Liver (tissue), 9 donors: Measurements from ENCODE around the gene TRAPPC5. TPM values are rescaled to one million over a fixed set of nuclear protein-coding genes. Genes with fewer than 3 reads are reported as not detected.

Experiments
- DNase-seq: peaks from one replicate; pipeline ENCODE4 v3.0.0-alpha.2; 2017; ENCODE audit warnings: low spot score
- H3K27ac ChIP-seq, 2 donors: one replicate each; pipeline ENCODE4 v1.7.0; 2013; ENCODE audit warnings: inconsistent platforms in 2 of 2, low read length in 2 of 2, control low read depth in 1 of 2, low read depth in 1 of 2, mild to moderate bottlenecking in 1 of 2
- H3K27me3 ChIP-seq, 4 donors: one replicate each; pipeline versions ENCODE4 v1.6.1 to v1.7.0; 2013; ENCODE audit warnings: low read length in 3 of 4, inconsistent platforms in 1 of 4, mild to moderate bottlenecking in 1 of 4, moderate library complexity in 1 of 4; ENCODE audit not compliant: control insufficient read depth in 4 of 4, insufficient read depth in 4 of 4
- H3K36me3 ChIP-seq, 4 donors: one replicate each; pipeline versions ENCODE4 v1.6.1 to v1.7.0; 2013; ENCODE audit warnings: low read length in 3 of 4, mild to moderate bottlenecking in 3 of 4, low read depth in 1 of 4, moderate library complexity in 1 of 4; ENCODE audit not compliant: control insufficient read depth in 4 of 4, insufficient read depth in 3 of 4
- H3K4me1 ChIP-seq, 4 donors: one replicate each; pipeline versions ENCODE4 v1.6.1 to v1.7.0; 2013; ENCODE audit warnings: low read length in 3 of 4, mild to moderate bottlenecking in 3 of 4, moderate library complexity in 1 of 4; ENCODE audit not compliant: control insufficient read depth in 4 of 4, insufficient read depth in 4 of 4
- H3K4me3 ChIP-seq, 3 donors: one replicate each; pipeline versions ENCODE4 v1.6.1 to v1.7.0; 2013; ENCODE audit warnings: low read length in 3 of 3, control low read depth in 1 of 3, low read depth in 1 of 3, mild to moderate bottlenecking in 1 of 3
- H3K9ac ChIP-seq, 2 donors: one replicate each; pipeline ENCODE4 v1.7.0; 2013; ENCODE audit warnings: low read length in 2 of 2, mild to moderate bottlenecking in 2 of 2, moderate library complexity in 2 of 2, control low read depth in 1 of 2, low read depth in 1 of 2
- H3K9me3 ChIP-seq, 4 donors: one replicate each; pipeline versions ENCODE4 v1.6.1 to v1.7.0; 2013; ENCODE audit warnings: low read length in 3 of 4; ENCODE audit not compliant: control insufficient read depth in 4 of 4
- EGR1 ChIP-seq, 2 donors: IDR thresholded peaks; 2 replicates each; pipeline ENCODE4 v1.6.1; 2016 to 2018; ENCODE audit warnings: antibody characterized with exemption in 2 of 2, low read depth in 2 of 2
- FOXA1 ChIP-seq: IDR thresholded peaks from 2 replicates; pipeline ENCODE4 v1.6.1; 2016; ENCODE audit warnings: antibody characterized with exemption
- FOXA2 ChIP-seq: IDR thresholded peaks from 2 replicates; pipeline ENCODE4 v1.6.1; 2016; ENCODE audit warnings: antibody characterized with exemption
- GABPA ChIP-seq, 2 donors: IDR thresholded peaks in 1 of 2; conservative IDR thresholded peaks in 1 of 2; 2 replicates each; pipeline ENCODE4 v1.6.1; 2016; ENCODE audit warnings: antibody characterized with exemption in 2 of 2, mild to moderate bottlenecking in 1 of 2, moderate library complexity in 1 of 2
- HNF4A ChIP-seq, 2 donors: conservative IDR thresholded peaks; 2 replicates each; pipeline ENCODE4 v1.6.1; 2016; ENCODE audit warnings: antibody characterized with exemption in 2 of 2, mild to moderate bottlenecking in 2 of 2
- HNF4G ChIP-seq: IDR thresholded peaks from 2 replicates; pipeline ENCODE4 v1.6.1; 2016; ENCODE audit warnings: antibody characterized with exemption
- JUND ChIP-seq, 2 donors: IDR thresholded peaks; 2 replicates each; pipeline ENCODE4 v1.6.1; 2016; ENCODE audit warnings: antibody characterized with exemption in 2 of 2
- NR2F2 ChIP-seq: IDR thresholded peaks from 2 replicates; pipeline ENCODE4 v1.6.1; 2016; ENCODE audit warnings: antibody characterized with exemption
- RAD21 ChIP-seq, 2 donors: IDR thresholded peaks; 2 replicates each; pipeline ENCODE4 v1.6.1; 2016; ENCODE audit warnings: antibody characterized with exemption in 2 of 2, mild to moderate bottlenecking in 2 of 2
- RXRA ChIP-seq, 2 donors: IDR thresholded peaks; 2 replicates each; pipeline ENCODE4 v1.6.1; 2017 to 2018; ENCODE audit warnings: antibody characterized with exemption in 2 of 2, mild to moderate bottlenecking in 1 of 2
- SP1 ChIP-seq: IDR thresholded peaks from 2 replicates; pipeline ENCODE4 v1.6.1; 2018; ENCODE audit warnings: antibody characterized with exemption, mild to moderate bottlenecking
- TAF1 ChIP-seq: conservative IDR thresholded peaks from 2 replicates; pipeline ENCODE4 v1.6.1; 2016; ENCODE audit warnings: antibody characterized with exemption, mild to moderate bottlenecking
- YY1 ChIP-seq: IDR thresholded peaks from 2 replicates; pipeline ENCODE4 v1.6.1; 2016; ENCODE audit warnings: antibody characterized with exemption, mild to moderate bottlenecking
- WGBS: extraction: QIAGEN DNeasy Blood & Tissue Kit; methylation state at CpG from one replicate; pipeline ENCODE4 v1.1.7; 2013; 5-methylcytosine and 5-hydroxymethylcytosine counted together
- polyA plus RNA-seq, 2 donors: library from polyadenylated mRNA; stranded (reverse) in 1 of 2; unstranded in 1 of 2; fragments of 200-250 nt in 1 of 2; fragments of >200 nt in 1 of 2; fragmentation: Nextera tagmentation in 1 of 2; extraction: Ambion mirVana in 1 of 2; gene quantifications; one replicate each; pipeline versions ENCODE4 v1.2.1 to v1.2.3, GENCODE V29; 2013 to 2015
- total RNA-seq, 2 donors: library from RNA; depleted of rRNA; stranded (reverse); fragments of >200 nt; gene quantifications; one replicate each; pipeline ENCODE4 v1.2.3, GENCODE V29; 2014
- TF ChIP-seq, protein P1 (sequence below): IDR thresholded peaks from 2 replicates; pipeline ENCODE4 v1.6.1; 2016; ENCODE audit warnings: antibody characterized with exemption, mild to moderate bottlenecking
- TF ChIP-seq, protein P2 (sequence below): fragments of 150-350 bp; IDR thresholded peaks from 2 replicates; pipeline ENCODE4 v1.5.1; 2017; ENCODE audit warnings: improper control_type of control experiment, low read depth, low read length; ENCODE audit not compliant: missing input control
- TF ChIP-seq, protein P3 (sequence below): IDR thresholded peaks from 2 replicates; pipeline ENCODE4 v1.6.1; 2016; ENCODE audit warnings: antibody characterized with exemption
- TF ChIP-seq, protein P4 (sequence below): IDR thresholded peaks from 2 replicates; pipeline ENCODE4 v1.6.1; 2016; ENCODE audit warnings: antibody characterized with exemption
- TF ChIP-seq, protein P5 (sequence below): IDR thresholded peaks from 2 replicates; pipeline ENCODE4 v1.6.1; 2016; ENCODE audit warnings: antibody characterized with exemption
- donor health status: healthy.
- donor health status: healthy.
- donor health status: healthy.
- donor health status: healthy.
- donor health status: healthy.

Gene TRAPPC5
- total and polyA plus RNA-seq, 4 donors: 22.5 to 130 (median 55.2) TPM

DNA sequence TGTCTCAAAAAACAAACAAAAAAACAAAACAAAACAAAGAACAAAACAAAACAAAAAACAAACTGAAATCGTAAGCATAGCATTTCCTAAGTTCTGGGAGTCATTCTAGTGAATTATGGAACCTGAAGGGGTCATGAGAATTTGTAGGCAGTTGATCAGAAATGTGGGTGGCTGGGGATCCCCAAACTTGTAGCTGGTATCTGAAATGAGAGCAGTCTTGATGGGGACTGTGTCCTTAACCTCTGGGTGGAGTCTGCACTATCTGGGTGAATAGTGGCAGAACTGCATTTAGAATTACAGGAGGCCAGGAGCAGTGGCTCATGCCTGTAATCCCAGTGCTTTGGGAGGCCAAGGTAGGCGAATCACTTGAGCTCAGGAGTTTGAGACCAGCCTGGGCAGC lies 45.2 kb downstream of the TRAPPC5 start:
- Histone ChIP-seq H3K27me3 (peaks cover 0 to 9% (median under 1%) of the 10 kb centered on the region in 4 donors), H3K4me1 (peaks cover 0 to 2% (median 0%) of the 10 kb centered on the region in 4 donors), H3K36me3 (no peaks in the 10 kb centered on the region), H3K9ac (no peak overlapping the region), H3K4me3 (no peak overlapping the region), H3K27ac (no peak overlapping the region), H3K9me3 (no peaks in the 10 kb centered on the region)
- TF ChIP-seq RXRA (IDR thresholded peaks at IDR 0.05): no peak
- TF ChIP-seq EGR1 (IDR thresholded peaks at IDR 0.05; ENCODE audit: low read depth in 2 of 2): no peak
- no peak for TF ChIP-seq SP1
- no peak for TF ChIP-seq FOXA1
- TF ChIP-seq, protein P1, sequence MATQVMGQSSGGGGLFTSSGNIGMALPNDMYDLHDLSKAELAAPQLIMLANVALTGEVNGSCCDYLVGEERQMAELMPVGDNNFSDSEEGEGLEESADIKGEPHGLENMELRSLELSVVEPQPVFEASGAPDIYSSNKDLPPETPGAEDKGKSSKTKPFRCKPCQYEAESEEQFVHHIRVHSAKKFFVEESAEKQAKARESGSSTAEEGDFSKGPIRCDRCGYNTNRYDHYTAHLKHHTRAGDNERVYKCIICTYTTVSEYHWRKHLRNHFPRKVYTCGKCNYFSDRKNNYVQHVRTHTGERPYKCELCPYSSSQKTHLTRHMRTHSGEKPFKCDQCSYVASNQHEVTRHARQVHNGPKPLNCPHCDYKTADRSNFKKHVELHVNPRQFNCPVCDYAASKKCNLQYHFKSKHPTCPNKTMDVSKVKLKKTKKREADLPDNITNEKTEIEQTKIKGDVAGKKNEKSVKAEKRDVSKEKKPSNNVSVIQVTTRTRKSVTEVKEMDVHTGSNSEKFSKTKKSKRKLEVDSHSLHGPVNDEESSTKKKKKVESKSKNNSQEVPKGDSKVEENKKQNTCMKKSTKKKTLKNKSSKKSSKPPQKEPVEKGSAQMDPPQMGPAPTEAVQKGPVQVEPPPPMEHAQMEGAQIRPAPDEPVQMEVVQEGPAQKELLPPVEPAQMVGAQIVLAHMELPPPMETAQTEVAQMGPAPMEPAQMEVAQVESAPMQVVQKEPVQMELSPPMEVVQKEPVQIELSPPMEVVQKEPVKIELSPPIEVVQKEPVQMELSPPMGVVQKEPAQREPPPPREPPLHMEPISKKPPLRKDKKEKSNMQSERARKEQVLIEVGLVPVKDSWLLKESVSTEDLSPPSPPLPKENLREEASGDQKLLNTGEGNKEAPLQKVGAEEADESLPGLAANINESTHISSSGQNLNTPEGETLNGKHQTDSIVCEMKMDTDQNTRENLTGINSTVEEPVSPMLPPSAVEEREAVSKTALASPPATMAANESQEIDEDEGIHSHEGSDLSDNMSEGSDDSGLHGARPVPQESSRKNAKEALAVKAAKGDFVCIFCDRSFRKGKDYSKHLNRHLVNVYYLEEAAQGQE: no peak
- no peak for TF ChIP-seq RAD21 (IDR thresholded peaks at IDR 0.05)
- WGBS: 67% methylated on average over 2 of the region's 2 CpGs
- DNase-seq: no peak

DNA sequence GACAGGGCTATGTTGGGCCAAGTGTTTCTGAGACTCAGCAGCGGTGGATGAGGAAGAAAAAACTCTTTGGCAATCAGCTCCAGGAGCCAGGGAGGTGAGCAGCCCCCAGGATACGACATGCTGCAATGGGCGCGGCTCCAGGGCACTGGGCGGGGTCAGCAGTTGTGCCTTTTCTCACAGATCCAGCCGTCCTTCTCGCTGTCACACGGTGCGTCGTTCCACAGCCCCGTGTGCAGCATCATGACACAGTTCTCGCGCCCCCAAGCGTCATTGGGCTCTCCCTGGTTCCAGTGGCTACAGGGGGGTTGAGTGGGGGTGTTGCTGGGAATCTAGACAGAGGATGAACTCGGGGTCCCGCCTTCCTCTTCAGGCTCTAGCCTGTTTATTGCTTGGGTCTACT lies 48.6 kb downstream of the TRAPPC5 start:
- H3K27ac ChIP-seq: no peak overlapping the region
- WGBS: 14% methylated on average over 16 of the region's 16 CpGs
- H3K9ac ChIP-seq: no peak overlapping the region
- DNase-seq: no peak
- peaks cover 0 to 2% (median 0%) of the 10 kb centered on the region in 4 donors for H3K4me1 ChIP-seq
- H3K27me3 ChIP-seq: peaks cover 0 to 9% (median 2%) of the 10 kb centered on the region in 4 donors
- TF ChIP-seq JUND (IDR thresholded peaks at IDR 0.05): no peak
- TF ChIP-seq, protein P2, sequence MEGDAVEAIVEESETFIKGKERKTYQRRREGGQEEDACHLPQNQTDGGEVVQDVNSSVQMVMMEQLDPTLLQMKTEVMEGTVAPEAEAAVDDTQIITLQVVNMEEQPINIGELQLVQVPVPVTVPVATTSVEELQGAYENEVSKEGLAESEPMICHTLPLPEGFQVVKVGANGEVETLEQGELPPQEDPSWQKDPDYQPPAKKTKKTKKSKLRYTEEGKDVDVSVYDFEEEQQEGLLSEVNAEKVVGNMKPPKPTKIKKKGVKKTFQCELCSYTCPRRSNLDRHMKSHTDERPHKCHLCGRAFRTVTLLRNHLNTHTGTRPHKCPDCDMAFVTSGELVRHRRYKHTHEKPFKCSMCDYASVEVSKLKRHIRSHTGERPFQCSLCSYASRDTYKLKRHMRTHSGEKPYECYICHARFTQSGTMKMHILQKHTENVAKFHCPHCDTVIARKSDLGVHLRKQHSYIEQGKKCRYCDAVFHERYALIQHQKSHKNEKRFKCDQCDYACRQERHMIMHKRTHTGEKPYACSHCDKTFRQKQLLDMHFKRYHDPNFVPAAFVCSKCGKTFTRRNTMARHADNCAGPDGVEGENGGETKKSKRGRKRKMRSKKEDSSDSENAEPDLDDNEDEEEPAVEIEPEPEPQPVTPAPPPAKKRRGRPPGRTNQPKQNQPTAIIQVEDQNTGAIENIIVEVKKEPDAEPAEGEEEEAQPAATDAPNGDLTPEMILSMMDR: no peak
- TF ChIP-seq EGR1 (IDR thresholded peaks at IDR 0.05; ENCODE audit: low read depth in 2 of 2): no peak
- TF ChIP-seq, protein P3, sequence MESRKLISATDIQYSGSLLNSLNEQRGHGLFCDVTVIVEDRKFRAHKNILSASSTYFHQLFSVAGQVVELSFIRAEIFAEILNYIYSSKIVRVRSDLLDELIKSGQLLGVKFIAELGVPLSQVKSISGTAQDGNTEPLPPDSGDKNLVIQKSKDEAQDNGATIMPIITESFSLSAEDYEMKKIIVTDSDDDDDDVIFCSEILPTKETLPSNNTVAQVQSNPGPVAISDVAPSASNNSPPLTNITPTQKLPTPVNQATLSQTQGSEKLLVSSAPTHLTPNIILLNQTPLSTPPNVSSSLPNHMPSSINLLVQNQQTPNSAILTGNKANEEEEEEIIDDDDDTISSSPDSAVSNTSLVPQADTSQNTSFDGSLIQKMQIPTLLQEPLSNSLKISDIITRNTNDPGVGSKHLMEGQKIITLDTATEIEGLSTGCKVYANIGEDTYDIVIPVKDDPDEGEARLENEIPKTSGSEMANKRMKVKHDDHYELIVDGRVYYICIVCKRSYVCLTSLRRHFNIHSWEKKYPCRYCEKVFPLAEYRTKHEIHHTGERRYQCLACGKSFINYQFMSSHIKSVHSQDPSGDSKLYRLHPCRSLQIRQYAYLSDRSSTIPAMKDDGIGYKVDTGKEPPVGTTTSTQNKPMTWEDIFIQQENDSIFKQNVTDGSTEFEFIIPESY: no peak
- no peak for TF ChIP-seq FOXA1
- TF ChIP-seq GABPA (IDR thresholded peaks at IDR 0.05 in 1 of 2, conservative IDR thresholded peaks at IDR 0.05 in 1 of 2): no peak
- TF ChIP-seq HNF4G: no peak
- TF ChIP-seq, protein P4, sequence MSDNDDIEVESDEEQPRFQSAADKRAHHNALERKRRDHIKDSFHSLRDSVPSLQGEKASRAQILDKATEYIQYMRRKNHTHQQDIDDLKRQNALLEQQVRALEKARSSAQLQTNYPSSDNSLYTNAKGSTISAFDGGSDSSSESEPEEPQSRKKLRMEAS: no peak
- TF ChIP-seq, protein P1: no peak
- no peak for TF ChIP-seq RXRA (IDR thresholded peaks at IDR 0.05)
- TF ChIP-seq FOXA2: no peak
- no peak for TF ChIP-seq YY1
- TF ChIP-seq SP1: no peak
- TF ChIP-seq TAF1: no peak
- TF ChIP-seq, protein P5, sequence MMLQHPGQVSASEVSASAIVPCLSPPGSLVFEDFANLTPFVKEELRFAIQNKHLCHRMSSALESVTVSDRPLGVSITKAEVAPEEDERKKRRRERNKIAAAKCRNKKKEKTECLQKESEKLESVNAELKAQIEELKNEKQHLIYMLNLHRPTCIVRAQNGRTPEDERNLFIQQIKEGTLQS: no peak
- no peak for TF ChIP-seq HNF4A (conservative IDR thresholded peaks at IDR 0.05)
- no peak for TF ChIP-seq RAD21 (IDR thresholded peaks at IDR 0.05)
- TF ChIP-seq NR2F2: no peak
- H3K36me3 ChIP-seq: no peaks in the 10 kb centered on the region
- H3K4me3 ChIP-seq: no peak overlapping the region
- H3K9me3 ChIP-seq: no peaks in the 10 kb centered on the region
